Tibial artery (tissue), 4 donors: ENCODE results near the gene HUNK.

ENCODE experiments used
- DNase-seq, 2 donors: peaks; one replicate each; pipeline ENCODE4 v3.0.0-alpha.2; 2019
- H3K27ac ChIP-seq, 2 donors: fragments of 200-600 bp; sonication (generic) in 1 of 2; 1 replicate in 1 of 2; 2 replicates in 1 of 2; pipeline ENCODE4 v1.5.1; 2018 to 2019; ENCODE audit warnings: mild to moderate bottlenecking in 1 of 2
- H3K27me3 ChIP-seq, 2 donors: fragments of 200-600 bp; sonication (generic) in 1 of 2; one replicate each; pipeline versions ENCODE4 v1.5.1 to v1.6.0; 2016 to 2019
- H3K36me3 ChIP-seq, 3 donors: fragments of 200-600 bp; sonication (generic) in 2 of 3; one replicate each; pipeline ENCODE4 v1.5.1; 2016 to 2019; ENCODE audit warnings: mild to moderate bottlenecking in 2 of 3
- H3K4me1 ChIP-seq, 4 donors: fragments of 200-600 bp; sonication (generic) in 2 of 4; 1 replicate in 3 of 4; 2 replicates in 1 of 4; pipeline ENCODE4 v1.5.1; 2016 to 2019
- H3K4me3 ChIP-seq, 2 donors: fragments of 200-600 bp; sonication (generic) in 1 of 2; 1 replicate in 1 of 2; 2 replicates in 1 of 2; pipeline ENCODE4 v1.5.1; 2018 to 2019; ENCODE audit warnings: mild to moderate bottlenecking in 2 of 2
- H3K9me3 ChIP-seq, 3 donors: fragments of 200-600 bp; sonication (generic) in 1 of 3; one replicate each; pipeline ENCODE4 v1.5.1; 2016 to 2019
- intact Hi-C: fragments of 100-400 bp; cut with DNase I; formaldehyde crosslinking; loops from one replicate; pipeline ENCODE4 v1.15.0; 2023; ENCODE audit warnings: low total_unique reads
- TF ChIP-seq, protein P1 (sequence below), 2 experiments: fragments of 200-600 bp in 1 of 2; fragments of 450-650 bp in 1 of 2; IDR thresholded peaks; one replicate each; pipeline ENCODE4 v1.5.1; 2017 to 2019; ENCODE audit warnings: antibody characterized with exemption in 2 of 2, mild to moderate bottlenecking in 1 of 2, moderate library complexity in 1 of 2

Gene HUNK

GRCh38 chr21:31967334-31967733 lies 94.5 kb downstream of the HUNK start:
- H3K36me3 ChIP-seq, result no peaks in the 10 kb centered on the region
- H3K27ac ChIP-seq, result no peak overlapping the region
- no peaks in the 10 kb centered on the region for H3K9me3 ChIP-seq
- TF ChIP-seq, protein P1, sequence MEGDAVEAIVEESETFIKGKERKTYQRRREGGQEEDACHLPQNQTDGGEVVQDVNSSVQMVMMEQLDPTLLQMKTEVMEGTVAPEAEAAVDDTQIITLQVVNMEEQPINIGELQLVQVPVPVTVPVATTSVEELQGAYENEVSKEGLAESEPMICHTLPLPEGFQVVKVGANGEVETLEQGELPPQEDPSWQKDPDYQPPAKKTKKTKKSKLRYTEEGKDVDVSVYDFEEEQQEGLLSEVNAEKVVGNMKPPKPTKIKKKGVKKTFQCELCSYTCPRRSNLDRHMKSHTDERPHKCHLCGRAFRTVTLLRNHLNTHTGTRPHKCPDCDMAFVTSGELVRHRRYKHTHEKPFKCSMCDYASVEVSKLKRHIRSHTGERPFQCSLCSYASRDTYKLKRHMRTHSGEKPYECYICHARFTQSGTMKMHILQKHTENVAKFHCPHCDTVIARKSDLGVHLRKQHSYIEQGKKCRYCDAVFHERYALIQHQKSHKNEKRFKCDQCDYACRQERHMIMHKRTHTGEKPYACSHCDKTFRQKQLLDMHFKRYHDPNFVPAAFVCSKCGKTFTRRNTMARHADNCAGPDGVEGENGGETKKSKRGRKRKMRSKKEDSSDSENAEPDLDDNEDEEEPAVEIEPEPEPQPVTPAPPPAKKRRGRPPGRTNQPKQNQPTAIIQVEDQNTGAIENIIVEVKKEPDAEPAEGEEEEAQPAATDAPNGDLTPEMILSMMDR (IDR thresholded peaks at IDR 0.05), result no peak
- no peak overlapping the region for H3K4me3 ChIP-seq
- intact Hi-C loops, result no loop called here
- no peaks in the 10 kb centered on the region for H3K27me3 ChIP-seq
- DNase-seq, result no peak
- no peaks in the 10 kb centered on the region for H3K4me1 ChIP-seq

GRCh38 chr21:31972622-31973021 lies 99.8 kb downstream of the HUNK start:
- no peaks in the 10 kb centered on the region for H3K36me3 ChIP-seq
- intact Hi-C loops, result no loop called here
- H3K4me3 ChIP-seq, result no peak overlapping the region
- TF ChIP-seq, protein P1 (IDR thresholded peaks at IDR 0.05), result no peak
- no peaks in the 10 kb centered on the region for H3K27me3 ChIP-seq
- DNase-seq, result no peak
- no peaks in the 10 kb centered on the region for H3K9me3 ChIP-seq
- H3K27ac ChIP-seq, result no peak overlapping the region
- H3K4me1 ChIP-seq, result no peaks in the 10 kb centered on the region

DNA sequence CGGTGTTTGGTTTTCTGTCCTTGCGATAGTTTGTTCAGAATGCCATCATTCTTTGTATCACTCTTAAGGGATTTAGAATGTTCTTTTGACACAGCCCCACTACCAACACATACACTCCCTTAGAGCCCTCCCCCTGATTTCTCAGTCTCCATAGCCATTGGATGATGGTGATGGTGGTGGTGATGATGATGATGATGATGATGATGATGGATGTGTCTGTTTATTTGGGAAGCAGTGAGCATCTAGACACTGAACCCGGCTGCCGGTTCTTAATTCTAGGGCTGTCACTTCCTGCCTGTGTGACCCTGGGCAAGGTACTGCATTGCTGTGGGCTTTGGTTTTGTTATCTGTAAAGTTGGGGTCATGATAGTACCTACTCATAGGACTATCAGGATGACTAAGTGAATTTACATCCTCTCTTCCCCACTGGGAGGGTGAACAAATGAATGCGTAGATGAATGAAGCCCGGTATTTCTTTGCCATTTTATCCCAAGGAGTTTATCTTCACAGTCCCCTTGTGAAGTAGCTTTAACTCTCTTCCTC lies 100.7 kb downstream of the HUNK start:
- TF ChIP-seq, protein P1 (IDR thresholded peaks at IDR 0.05), result no peak
- DNase-seq, result no peak
- H3K36me3 ChIP-seq, result no peaks in the 10 kb centered on the region
- H3K27me3 ChIP-seq, result no peaks in the 10 kb centered on the region
- H3K27ac ChIP-seq, result no peak overlapping the region
- intact Hi-C loops, result no loop called here
- H3K9me3 ChIP-seq, result no peaks in the 10 kb centered on the region
- no peaks in the 10 kb centered on the region for H3K4me1 ChIP-seq
- no peak overlapping the region for H3K4me3 ChIP-seq

DNA sequence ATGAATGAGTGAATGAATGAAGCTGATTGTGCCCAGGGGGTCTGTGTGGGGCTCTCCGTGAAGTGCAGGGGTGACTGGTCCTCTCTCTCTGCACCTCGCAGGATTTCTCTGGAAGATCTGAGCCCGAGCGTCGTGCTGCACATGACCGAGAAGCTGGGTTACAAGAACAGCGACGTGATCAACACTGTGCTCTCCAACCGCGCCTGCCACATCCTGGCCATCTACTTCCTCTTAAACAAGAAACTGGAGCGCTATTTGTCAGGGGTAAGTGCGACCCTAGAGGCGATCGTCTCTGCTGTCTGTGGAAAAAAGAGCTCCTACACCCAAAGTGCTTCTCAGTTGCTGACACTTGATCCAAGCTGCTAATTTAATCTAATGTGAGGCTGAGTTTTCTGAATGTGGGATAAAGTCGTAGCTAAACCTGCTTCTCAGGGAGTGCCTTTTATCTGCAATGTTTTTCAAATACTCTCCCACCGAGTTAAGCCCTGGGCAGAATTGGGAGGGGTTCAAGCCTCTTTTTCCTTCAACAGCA lies 101.7 kb downstream of the HUNK start:
- no peak overlapping the region for H3K27ac ChIP-seq
- intact Hi-C loops, result no loop called here
- H3K4me1 ChIP-seq, result no peaks in the 10 kb centered on the region
- DNase-seq, result no peak
- H3K27me3 ChIP-seq, result no peaks in the 10 kb centered on the region
- H3K36me3 ChIP-seq, result no peaks in the 10 kb centered on the region
- TF ChIP-seq, protein P1 (IDR thresholded peaks at IDR 0.05), result no peak
- H3K4me3 ChIP-seq, result no peak overlapping the region
- H3K9me3 ChIP-seq, result no peaks in the 10 kb centered on the region

GRCh38 chr21:31975491-31975890 lies 102.7 kb downstream of the HUNK start:
- Histone ChIP-seq H3K9me3 (no peaks in the 10 kb centered on the region), H3K4me1 (no peaks in the 10 kb centered on the region), H3K36me3 (no peaks in the 10 kb centered on the region), H3K4me3 (no peak overlapping the region), H3K27me3 (no peaks in the 10 kb centered on the region), H3K27ac (no peak overlapping the region)
- TF ChIP-seq, protein P1 (IDR thresholded peaks at IDR 0.05), result no peak
- intact Hi-C loops, result no loop called here
- DNase-seq, result no peak

DNA sequence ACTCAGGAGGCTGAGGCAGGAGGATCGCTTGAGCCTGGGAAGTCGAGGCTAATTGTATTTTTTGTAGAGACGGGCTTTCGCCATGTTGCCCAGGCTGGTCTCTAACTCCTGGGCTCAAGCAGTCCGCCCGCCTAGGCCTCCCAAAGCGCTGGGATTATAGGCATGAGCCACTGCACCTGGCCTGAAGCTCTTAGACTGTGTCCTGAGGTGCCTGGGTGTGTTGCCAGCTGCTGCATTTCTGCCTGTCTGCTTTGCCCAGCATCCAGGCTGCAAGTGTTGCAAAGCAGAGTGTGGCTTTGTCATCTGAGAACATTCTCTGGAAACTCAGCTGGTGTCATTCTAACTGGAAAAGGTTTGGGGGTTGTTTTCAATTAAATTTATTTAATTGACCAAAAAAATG lies 105.0 kb downstream of the HUNK start:
- Histone ChIP-seq H3K27me3 (no peaks in the 10 kb centered on the region), H3K9me3 (no peaks in the 10 kb centered on the region), H3K4me1 (no peaks in the 10 kb centered on the region), H3K4me3 (no peak overlapping the region), H3K36me3 (no peaks in the 10 kb centered on the region), H3K27ac (no peak overlapping the region)
- TF ChIP-seq, protein P1 (IDR thresholded peaks at IDR 0.05), result no peak
- DNase-seq, result no peak
- intact Hi-C loops, result no loop called here
